Karpas-422 (cell line): ENCODE measurements around the gene VCL. TPM values are rescaled to one million over a fixed set of nuclear protein-coding genes. Genes with fewer than 3 reads are reported as not detected.

Experiments
- DNase-seq: peaks from one replicate; pipeline ENCODE4 v3.0.0-alpha.2; 2015
- H2AFZ ChIP-seq: fragments of 200-600 bp; sonication (generic); 2 replicates; pipeline ENCODE4 v1.6.1; 2014; ENCODE audit warnings: antibody characterized with exemption, low read length, mixed read lengths
- H3K27ac ChIP-seq: fragments of 200-600 bp; sonication (generic); 2 replicates; pipeline ENCODE4 v1.5.1; 2014; ENCODE audit warnings: mild to moderate bottlenecking, low read length, moderate library complexity
- H3K27me3 ChIP-seq: fragments of 200-600 bp; sonication (generic); 2 replicates; pipeline ENCODE4 v1.6.1; 2014; ENCODE audit warnings: low read length, mixed read lengths
- H3K36me3 ChIP-seq: fragments of 200-600 bp; sonication (generic); 2 replicates; pipeline ENCODE4 v1.6.1; 2014; ENCODE audit warnings: low read length, mixed read lengths; ENCODE audit not compliant: insufficient read depth
- H3K4me1 ChIP-seq: fragments of 200-600 bp; sonication (generic); 2 replicates; pipeline ENCODE4 v1.6.1; 2014; ENCODE audit warnings: mild to moderate bottlenecking, low read length, mixed read lengths
- H3K4me2 ChIP-seq: fragments of 200-600 bp; sonication (generic); 2 replicates; pipeline ENCODE4 v1.6.1; 2014; ENCODE audit warnings: low read length, low read depth, mild to moderate bottlenecking; ENCODE audit not compliant: poor library complexity, severe bottlenecking
- H3K4me3 ChIP-seq: fragments of 200-600 bp; sonication (generic); 2 replicates; pipeline ENCODE4 v1.5.1; 2014; ENCODE audit warnings: mild to moderate bottlenecking, antibody characterized with exemption, low read length, mixed read lengths
- H3K79me2 ChIP-seq: fragments of 200-600 bp; sonication (generic); 2 replicates; pipeline ENCODE4 v1.6.1; 2014; ENCODE audit warnings: mild to moderate bottlenecking, low read length, mixed read lengths
- H3K9ac ChIP-seq: fragments of 200-600 bp; sonication (generic); 2 replicates; pipeline ENCODE4 v1.6.0; 2014; ENCODE audit warnings: low read length
- H3K9me2 ChIP-seq: fragments of 200-600 bp; sonication (generic), shearing (Covaris generic); replicated peaks from 2 replicates; pipeline ENCODE4 v1.6.0; 2014; ENCODE audit warnings: mild to moderate bottlenecking, low read length, moderate library complexity; ENCODE audit not compliant: insufficient read depth
- H3K9me3 ChIP-seq: fragments of 300-700, 200-600 bp; sonication (generic); 2 replicates; pipeline ENCODE4 v1.6.1; 2014; ENCODE audit warnings: low read length, mixed read lengths
- H4K20me1 ChIP-seq: fragments of 200-600 bp; sonication (generic); 2 replicates; pipeline ENCODE4 v1.6.1; 2014; ENCODE audit warnings: mild to moderate bottlenecking, antibody characterized with exemption, low read length, low read depth; ENCODE audit not compliant: insufficient read depth
- total RNA-seq: library from RNA; depleted of rRNA; stranded (reverse); fragments of >200 nt; shearing (Covaris generic); gene quantifications from 2 replicates; pipeline ENCODE4 v1.2.3, GENCODE V29; 2014; ENCODE audit warnings: low replicate concordance

VCL gene
- total RNA-seq, 1 experiment from 2014 or later: 37.6 TPM

DNA sequence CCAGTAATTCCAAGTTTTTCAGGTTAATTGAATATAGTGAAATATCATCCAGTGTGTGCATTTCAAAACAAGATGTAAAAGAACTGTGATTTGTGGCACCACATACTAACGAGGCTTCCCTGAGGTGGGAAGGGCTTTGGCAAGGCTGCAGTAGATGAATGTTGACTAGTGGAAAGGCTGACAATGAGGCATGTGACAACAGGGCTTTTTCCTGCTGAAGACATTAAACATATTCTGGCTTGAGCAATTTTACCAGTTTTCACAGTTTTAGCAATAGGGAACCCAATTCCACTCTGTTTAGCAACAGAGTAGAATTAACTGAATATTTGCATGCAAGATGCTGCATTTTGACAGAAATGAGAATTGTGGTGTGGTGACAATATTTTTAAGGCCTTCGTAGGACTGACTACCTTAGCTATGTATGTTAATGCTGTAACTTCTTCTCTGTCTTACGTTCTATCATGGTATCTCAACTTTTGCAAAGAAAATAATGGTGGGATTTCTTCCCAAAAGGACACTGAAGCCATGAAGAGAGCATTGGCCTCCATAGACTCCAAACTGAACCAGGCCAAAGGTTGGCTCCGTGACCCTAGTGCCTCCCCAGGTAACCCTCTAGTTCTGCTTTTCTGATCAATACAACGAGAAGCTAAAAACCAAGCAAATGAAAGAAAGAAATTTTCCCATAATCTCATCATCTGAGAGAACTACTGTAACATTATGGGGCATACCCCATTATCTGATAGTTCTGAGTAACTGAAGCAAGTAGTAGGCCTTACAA, 84.2 kb downstream of the VCL start:
- Histone ChIP-seq H2AFZ (no peak overlapping the region), H3K9me3 (no peaks in the 10 kb centered on the region), H3K4me1 (peaks cover 58% of the 10 kb centered on the region), H3K79me2 (peaks cover 35% of the 10 kb centered on the region), H3K4me3 (no peak overlapping the region), H3K36me3 (peaks cover 6% of the 10 kb centered on the region; the same call in 1 of the 2 replicates), H3K9ac (no peak overlapping the region), H4K20me1 (no peaks in the 10 kb centered on the region), H3K27ac (no peak overlapping the region; the same call in 1 of the 2 replicates), H3K9me2 (no peaks in the 10 kb centered on the region), H3K4me2 (no peak overlapping the region), H3K27me3 (no peaks in the 10 kb centered on the region)
- no peak for DNase-seq

DNA sequence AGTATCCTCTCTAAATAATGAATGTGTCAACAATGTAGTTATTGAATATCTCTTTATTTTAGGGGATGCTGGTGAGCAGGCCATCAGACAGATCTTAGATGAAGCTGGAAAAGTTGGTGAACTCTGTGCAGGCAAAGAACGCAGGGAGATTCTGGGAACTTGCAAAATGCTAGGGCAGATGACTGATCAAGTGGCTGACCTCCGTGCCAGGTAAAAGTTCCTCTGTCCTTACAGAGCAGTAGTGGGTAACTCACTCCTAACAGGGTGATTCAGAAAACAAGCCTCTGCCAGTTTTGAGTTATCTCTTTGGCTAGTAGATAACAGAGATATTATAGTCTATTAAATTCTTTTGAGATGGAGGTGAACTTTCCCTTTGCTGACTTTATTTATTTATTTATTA, 85.4 kb downstream of the VCL start:
- H3K9me3 ChIP-seq: no peaks in the 10 kb centered on the region
- H3K79me2 ChIP-seq: peaks cover 31% of the 10 kb centered on the region
- no peak for DNase-seq
- peaks cover 47% of the 10 kb centered on the region for H3K4me1 ChIP-seq
- no peaks in the 10 kb centered on the region for H4K20me1 ChIP-seq
- no peak overlapping the region for H3K9ac ChIP-seq
- no peak overlapping the region for H3K27ac ChIP-seq
- H3K27me3 ChIP-seq: no peaks in the 10 kb centered on the region
- no peak overlapping the region for H3K4me2 ChIP-seq
- no peak overlapping the region for H2AFZ ChIP-seq
- no peak overlapping the region for H3K4me3 ChIP-seq
- peaks cover 6% of the 10 kb centered on the region; the same call in 1 of the 2 replicates for H3K36me3 ChIP-seq
- H3K9me2 ChIP-seq: no peaks in the 10 kb centered on the region

DNA sequence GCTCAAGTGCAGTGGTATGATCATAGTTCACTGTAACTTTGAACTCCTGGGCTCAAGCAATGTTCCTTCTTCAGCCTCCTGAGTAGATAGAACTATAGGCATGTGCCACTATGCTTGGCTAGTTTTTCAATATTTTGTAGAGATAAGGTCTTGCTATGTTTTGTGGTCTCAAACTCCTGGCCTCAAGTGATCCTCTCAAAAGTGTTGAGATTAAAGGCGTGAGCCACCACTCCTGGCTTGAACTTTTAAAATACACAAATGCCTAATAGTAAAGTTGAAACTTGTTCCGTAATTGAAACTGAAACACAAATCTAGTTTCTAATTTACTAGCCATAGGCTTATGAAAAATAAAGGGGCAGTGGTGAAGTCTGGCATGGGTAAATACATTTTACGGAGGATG, 87.0 kb downstream of the VCL start:
- no peak overlapping the region for H3K4me3 ChIP-seq
- H3K4me1 ChIP-seq: peaks cover 30% of the 10 kb centered on the region
- H3K36me3 ChIP-seq: peaks cover 6% of the 10 kb centered on the region; the same call in 1 of the 2 replicates
- no peak overlapping the region for H2AFZ ChIP-seq
- H3K27ac ChIP-seq: no peak overlapping the region
- H3K27me3 ChIP-seq: no peaks in the 10 kb centered on the region
- no peak overlapping the region for H3K9ac ChIP-seq
- peaks cover 24% of the 10 kb centered on the region for H3K79me2 ChIP-seq
- H3K9me2 ChIP-seq: no peaks in the 10 kb centered on the region
- no peak for DNase-seq
- H4K20me1 ChIP-seq: no peaks in the 10 kb centered on the region
- H3K4me2 ChIP-seq: no peak overlapping the region
- H3K9me3 ChIP-seq: no peaks in the 10 kb centered on the region

DNA sequence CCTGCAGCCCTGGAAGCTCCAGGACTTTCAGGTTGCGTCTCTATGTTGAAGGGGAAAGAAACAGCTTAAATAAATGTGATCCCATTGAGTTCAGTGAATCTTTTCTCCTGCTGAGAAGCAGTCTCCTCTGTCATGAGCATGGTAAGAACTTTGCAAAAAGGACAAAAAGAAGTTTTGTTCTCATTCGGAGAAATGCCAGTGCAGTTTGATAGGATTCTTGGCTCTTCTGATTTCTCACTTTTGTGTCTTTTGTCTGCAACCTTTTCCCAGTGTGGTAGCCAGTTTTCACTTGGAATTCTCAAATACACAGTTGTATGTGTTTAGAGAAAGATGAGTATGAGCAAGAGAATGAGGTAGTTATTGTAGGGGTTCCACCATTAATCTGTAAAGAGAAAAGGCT, 88.4 kb downstream of the VCL start:
- H3K9me2 ChIP-seq: no peaks in the 10 kb centered on the region
- no peak overlapping the region for H3K27ac ChIP-seq
- H3K4me3 ChIP-seq: no peak overlapping the region
- H3K79me2 ChIP-seq: peaks cover 12% of the 10 kb centered on the region
- H3K4me2 ChIP-seq: no peak overlapping the region
- H3K4me1 ChIP-seq: peaks cover 16% of the 10 kb centered on the region
- H3K36me3 ChIP-seq: peaks cover 6% of the 10 kb centered on the region; the same call in 1 of the 2 replicates
- no peaks in the 10 kb centered on the region for H4K20me1 ChIP-seq
- no peak overlapping the region for H3K9ac ChIP-seq
- DNase-seq: no peak
- no peak overlapping the region for H2AFZ ChIP-seq
- H3K9me3 ChIP-seq: no peaks in the 10 kb centered on the region
- H3K27me3 ChIP-seq: no peaks in the 10 kb centered on the region

DNA sequence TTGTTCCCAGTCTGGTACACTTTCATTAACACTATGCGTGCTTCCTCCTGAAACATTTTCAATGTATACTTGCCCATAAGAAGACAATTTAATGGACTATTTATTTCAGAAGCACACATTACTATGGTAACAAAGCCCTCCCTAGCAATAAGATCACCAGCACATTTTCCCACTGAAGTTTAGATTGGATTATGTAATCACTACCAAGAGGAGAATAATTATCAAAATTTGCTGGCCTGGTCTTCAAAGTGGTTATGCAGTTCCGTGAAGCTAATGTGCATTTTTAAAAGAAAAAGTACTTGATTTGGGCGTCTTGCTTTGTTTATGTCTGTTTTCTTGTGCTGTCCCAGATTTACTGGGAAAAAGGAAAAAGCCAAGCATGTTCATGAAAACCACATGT, 90.8 kb downstream of the VCL start:
- Histone ChIP-seq H3K36me3 (peaks cover 5% of the 10 kb centered on the region; the same call in 1 of the 2 replicates), H3K4me3 (no peak overlapping the region), H3K9me2 (no peaks in the 10 kb centered on the region)

DNA sequence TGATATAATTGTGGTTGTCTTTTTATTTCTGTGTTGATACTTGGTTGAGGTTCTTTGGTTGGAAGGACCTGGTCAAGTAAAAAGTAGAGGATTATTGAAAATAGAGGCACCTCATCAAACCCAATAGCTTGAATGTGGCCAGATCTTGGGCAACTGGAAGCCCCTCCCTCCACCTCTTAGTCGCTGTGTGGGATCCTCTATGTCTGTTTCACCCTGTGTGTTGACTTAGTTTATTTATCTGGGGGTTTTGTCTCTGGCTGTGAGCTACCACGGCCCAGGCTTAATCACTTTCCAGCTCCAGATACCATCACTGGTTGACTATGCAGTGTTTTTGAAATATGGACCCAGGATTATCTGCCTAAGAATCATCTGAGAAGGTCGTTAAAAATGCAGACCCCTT, 94.5 kb downstream of the VCL start:
- H2AFZ ChIP-seq: no peak overlapping the region
- peaks cover 15% of the 10 kb centered on the region; the same call in 1 of the 2 replicates for H3K36me3 ChIP-seq
- H3K9me3 ChIP-seq: no peaks in the 10 kb centered on the region
- no peak overlapping the region for H3K27ac ChIP-seq
- no peaks in the 10 kb centered on the region for H4K20me1 ChIP-seq
- no peak overlapping the region for H3K9ac ChIP-seq
- H3K4me2 ChIP-seq: no peak overlapping the region
- DNase-seq: no peak
- H3K4me1 ChIP-seq: peaks cover 8% of the 10 kb centered on the region
- no peaks in the 10 kb centered on the region for H3K9me2 ChIP-seq
- no peak overlapping the region for H3K4me3 ChIP-seq
- H3K27me3 ChIP-seq: no peaks in the 10 kb centered on the region
- H3K79me2 ChIP-seq: no peaks in the 10 kb centered on the region

More for the DNA sequence above, 90.8 kb downstream of the VCL start:
- Histone ChIP-seq H3K9me3 (no peaks in the 10 kb centered on the region), H3K27ac (no peak overlapping the region), H4K20me1 (no peaks in the 10 kb centered on the region), H3K4me1 (peaks cover 9% of the 10 kb centered on the region), H3K79me2 (no peaks in the 10 kb centered on the region), H3K27me3 (no peaks in the 10 kb centered on the region), H3K4me2 (no peak overlapping the region), H2AFZ (no peak overlapping the region), H3K9ac (no peak overlapping the region)
- no peak for DNase-seq

DNA sequence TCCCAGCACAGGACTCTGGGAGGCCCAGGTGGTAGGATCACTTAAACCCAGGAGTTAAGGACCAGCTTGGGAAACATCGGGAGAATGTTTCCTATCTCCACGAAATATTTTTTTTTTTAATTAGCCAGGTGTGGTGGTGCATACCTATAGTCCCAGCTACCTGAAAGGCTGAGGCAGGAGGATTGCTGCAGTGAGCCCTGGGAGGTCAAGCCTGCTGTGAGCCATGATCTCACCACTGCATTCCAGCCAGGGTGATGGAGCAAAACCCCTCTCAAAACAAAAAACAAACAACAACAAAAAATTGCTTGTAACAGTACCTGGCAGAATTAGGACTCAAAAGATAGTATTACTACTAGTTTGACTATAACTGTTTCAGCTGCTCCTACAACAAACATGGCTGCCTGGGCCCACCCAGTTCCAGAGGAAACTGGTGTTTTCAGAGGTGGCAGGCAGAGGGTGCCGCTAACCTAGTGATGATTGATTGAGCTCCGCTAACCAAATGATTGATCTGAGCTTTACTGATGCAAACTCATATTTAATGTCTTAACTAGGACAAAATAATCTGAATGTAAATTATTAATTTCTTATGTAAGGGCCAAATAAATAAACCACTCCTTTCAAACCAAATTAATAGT, 95.7 kb downstream of the VCL start:
- Histone ChIP-seq H3K36me3 (peaks cover 26% of the 10 kb centered on the region; the same call in 1 of the 2 replicates), H3K79me2 (no peaks in the 10 kb centered on the region)

DNA sequence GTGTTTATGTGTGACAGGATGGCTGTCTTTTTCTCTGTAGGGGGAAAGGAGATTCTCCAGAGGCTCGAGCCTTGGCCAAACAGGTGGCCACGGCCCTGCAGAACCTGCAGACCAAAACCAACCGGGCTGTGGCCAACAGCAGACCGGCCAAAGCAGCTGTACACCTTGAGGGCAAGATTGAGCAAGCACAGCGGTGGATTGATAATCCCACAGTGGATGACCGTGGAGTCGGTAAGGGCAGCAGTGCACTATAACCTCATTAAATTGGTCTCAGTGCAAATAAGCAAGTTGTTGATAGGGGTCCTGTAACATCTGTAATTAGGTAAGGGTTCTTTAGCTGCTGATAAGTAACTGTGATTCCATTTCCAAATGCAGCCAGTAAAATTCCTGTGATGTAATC, 96.3 kb downstream of the VCL start:
- Histone ChIP-seq H3K27ac (no peak overlapping the region), H3K4me3 (no peak overlapping the region), H3K9ac (no peak overlapping the region), H3K4me1 (peaks cover 8% of the 10 kb centered on the region), H2AFZ (no peak overlapping the region), H3K9me3 (no peaks in the 10 kb centered on the region), H3K27me3 (no peaks in the 10 kb centered on the region), H3K36me3 (peaks cover 26% of the 10 kb centered on the region; the same call in 1 of the 2 replicates), H4K20me1 (no peaks in the 10 kb centered on the region), H3K4me2 (no peak overlapping the region), H3K79me2 (no peaks in the 10 kb centered on the region), H3K9me2 (no peaks in the 10 kb centered on the region)
- no peak for DNase-seq

More for the DNA sequence above, 95.7 kb downstream of the VCL start:
- DNase-seq: no peak
- Histone ChIP-seq H2AFZ (no peak overlapping the region), H3K27me3 (no peaks in the 10 kb centered on the region), H3K4me2 (no peak overlapping the region), H3K4me3 (no peak overlapping the region), H3K27ac (no peak overlapping the region), H3K9me2 (no peaks in the 10 kb centered on the region), H3K4me1 (peaks cover 8% of the 10 kb centered on the region), H3K9me3 (no peaks in the 10 kb centered on the region), H3K9ac (no peak overlapping the region), H4K20me1 (no peaks in the 10 kb centered on the region)
